ENCODE results near the gene TACC3.

TACC3 gene

GRCh38 chr4:1760521-1761071 is 39.3 kb downstream of the TACC3 start:
- DNase-seq (ENCODE audit: low read depth) = no peak

- no peak for DNase-seq (ENCODE audit: low read depth)
These were observed 39.9 kb downstream of the TACC3 start for GRCh38 chr4:1761130-1761689.

- DNase-seq (ENCODE audit: low read depth) = no peak
These were observed 41.1 kb downstream of the TACC3 start for GRCh38 chr4:1762264-1763010.

GRCh38 chr4:1763070-1763549 is 41.8 kb downstream of the TACC3 start:
- no peak for DNase-seq (ENCODE audit: low read depth)

GRCh38 chr4:1763550-1764080 is 42.3 kb downstream of the TACC3 start:
- DNase-seq (ENCODE audit: low read depth) = no peak

- no peak for DNase-seq (ENCODE audit: low read depth)
These were observed 43.3 kb downstream of the TACC3 start for GRCh38 chr4:1764670-1765069.

GRCh38 chr4:1765409-1766072 is 44.2 kb downstream of the TACC3 start:
- DNase-seq (ENCODE audit: low read depth) = no peak

GRCh38 chr4:1766106-1767060 is 45.1 kb downstream of the TACC3 start:
- DNase-seq (ENCODE audit: low read depth) = no peak

GRCh38 chr4:1767061-1767769 is 45.9 kb downstream of the TACC3 start:
- DNase-seq (ENCODE audit: low read depth) = no peak

GRCh38 chr4:1767770-1768366 is 46.5 kb downstream of the TACC3 start:
- DNase-seq (ENCODE audit: low read depth) = no peak

- no peak for DNase-seq (ENCODE audit: low read depth)
These were observed 47.2 kb downstream of the TACC3 start for GRCh38 chr4:1768367-1769034.

- no peak for DNase-seq (ENCODE audit: low read depth)
These were observed 48.4 kb downstream of the TACC3 start for GRCh38 chr4:1769692-1770091.

- no peak for DNase-seq (ENCODE audit: low read depth)
These were observed 48.9 kb downstream of the TACC3 start for GRCh38 chr4:1770245-1770644.

- no peak for DNase-seq (ENCODE audit: low read depth)
These were observed 49.5 kb downstream of the TACC3 start for GRCh38 chr4:1770791-1771231.

- DNase-seq (ENCODE audit: low read depth) = no peak
These were observed 50.4 kb downstream of the TACC3 start for GRCh38 chr4:1771555-1772305.

GRCh38 chr4:1772853-1773538 is 51.7 kb downstream of the TACC3 start:
- DNase-seq (ENCODE audit: low read depth) = no peak

- no peak for DNase-seq (ENCODE audit: low read depth)
These were observed 52.4 kb downstream of the TACC3 start for GRCh38 chr4:1773754-1774153.
